Mucosa of descending colon (tissue), 3 donors: Measurements from ENCODE around the gene NOL8. TPM values are rescaled to one million over a fixed set of nuclear protein-coding genes. Genes with fewer than 3 reads are reported as not detected.

Experiments
- ATAC-seq: fragments of 200-7000 bp; cut with Tn5 transposase; one replicate; pipeline ENCODE4 v1.9.1; 2020; ENCODE audit warnings: mild to moderate bottlenecking, moderate library complexity
- DNase-seq, 3 donors: peaks; one replicate each; pipeline ENCODE4 v3.0.0-alpha.2; 2020
- H3K36me3 ChIP-seq: fragments of 200-600 bp; one replicate; pipeline ENCODE4 v1.8.0; 2021; ENCODE audit warnings: low read depth, mild to moderate bottlenecking
- H3K4me1 ChIP-seq: fragments of 200-600 bp; one replicate; pipeline ENCODE4 v1.8.0; 2021; ENCODE audit warnings: low read depth, mild to moderate bottlenecking
- H3K4me3 ChIP-seq: fragments of 200-600 bp; one replicate; pipeline ENCODE4 v1.8.0; 2021; ENCODE audit warnings: mild to moderate bottlenecking
- H3K9me3 ChIP-seq: fragments of 200-600 bp; one replicate; pipeline ENCODE4 v1.8.0; 2021; ENCODE audit warnings: mild to moderate bottlenecking
- CTCF ChIP-seq: fragments of 200-600 bp; IDR thresholded peaks from one replicate; pipeline ENCODE4 v1.8.0; 2022; ENCODE audit warnings: antibody characterized with exemption, mild to moderate bottlenecking
- intact Hi-C, 2 donors: fragments of 100-400 bp; cut with DNase I in 1 of 2; cut with micrococcal nuclease in 1 of 2; formaldehyde crosslinking; loops; one replicate each; pipeline versions ENCODE4 v1.11.0 to v1.11.1; 2022; cut with DNase I, micrococcal nuclease
- total RNA-seq, 3 donors: library from RNA; stranded (reverse); fragmentation: NEBNext Ultra II Directional in 2 of 3; extraction: Animal tissue kit (Norgen Biotek cat#: 25700) in 2 of 3; gene quantifications; one replicate each; pipeline versions ENCODE4 v1.2.1 to v1.2.4, GENCODE V29; 2021 to 2023
- donor health status: DM: no; HTN: no; CAD: no; lungs with moderate emphysema.
- donor health status: DM: no; HTN: no; CAD: no.
- donor health status: DM: no; HTN: yes; CAD: no.

The NOL8 gene
- total RNA-seq, 3 donors from 2014 or later: 25.6 to 31.1 (median 25.8) TPM

- no peak for DNase-seq
- H3K9me3 ChIP-seq: no peaks in the 10 kb centered on the region
- intact Hi-C loops: no loop called here
- no peak for TF ChIP-seq CTCF
- no peaks in the 10 kb centered on the region for H3K36me3 ChIP-seq
- H3K4me3 ChIP-seq: peak overlapping the region; percentile 45
- ATAC-seq: peak; percentile 28
- peaks cover 9% of the 10 kb centered on the region for H3K4me1 ChIP-seq
These were observed 896 bp upstream of the NOL8 start for GRCh38 chr9:92325991-92326500.

GRCh38 chr9:92324889-92325268 lies 271 bp downstream of the NOL8 start:
- DNase-seq: peak in 1 of 3 donors; percentile 67
- TF ChIP-seq CTCF: no peak
- peak; percentile 60 for ATAC-seq
- H3K36me3 ChIP-seq: no peaks in the 10 kb centered on the region
- intact Hi-C loops: no loop called here
- H3K9me3 ChIP-seq: no peaks in the 10 kb centered on the region
- H3K4me3 ChIP-seq: peak overlapping the region; percentile 45
- peaks cover 9% of the 10 kb centered on the region for H3K4me1 ChIP-seq

GRCh38 chr9:92324431-92324830 lies 719 bp downstream of the NOL8 start:
- H3K9me3 ChIP-seq: no peaks in the 10 kb centered on the region
- peaks cover 9% of the 10 kb centered on the region for H3K4me1 ChIP-seq
- no peak for TF ChIP-seq CTCF
- no peak for DNase-seq
- peaks cover 2% of the 10 kb centered on the region for H3K36me3 ChIP-seq
- H3K4me3 ChIP-seq: peak overlapping the region; percentile 45
- intact Hi-C loops: no loop called here
- ATAC-seq: no peak

GRCh38 chr9:92315456-92315855 lies 9.7 kb downstream of the NOL8 start:
- no peak for TF ChIP-seq CTCF
- Histone ChIP-seq H3K4me1 (no peaks in the 10 kb centered on the region), H3K4me3 (no peak overlapping the region), H3K9me3 (no peaks in the 10 kb centered on the region), H3K36me3 (peaks cover 18% of the 10 kb centered on the region)
- ATAC-seq: no peak
- intact Hi-C loops: no loop called here
- no peak for DNase-seq

GRCh38 chr9:92313624-92314012 lies 11.5 kb downstream of the NOL8 start:
- intact Hi-C loops: no loop called here
- Histone ChIP-seq H3K9me3 (no peaks in the 10 kb centered on the region), H3K4me3 (no peak overlapping the region), H3K4me1 (no peaks in the 10 kb centered on the region), H3K36me3 (peaks cover 8% of the 10 kb centered on the region)
- DNase-seq (no peak), ATAC-seq (no peak)
- no peak for TF ChIP-seq CTCF
